Ectodermal cell (in vitro differentiated cells): Measurements from ENCODE around the gene NRIP3.
A peak's percentile ranks its signal among the peaks of the same experiment; 100 is the strongest.
"Not testable (repeated sequence)": the region's sequence is repeated elsewhere in the genome, so short reads cannot be mapped to it uniquely, and the experiment has no call there.

ENCODE experiments used
- H3K27ac ChIP-seq: 2 replicates; pipeline ENCODE4 v1.7.0; 2013; ENCODE audit warnings: mild to moderate bottlenecking, low read depth, low read length; ENCODE audit not compliant: insufficient read depth, poor library complexity, severe bottlenecking
- H3K27me3 ChIP-seq: 2 replicates; pipeline ENCODE4 v1.7.0; 2013; ENCODE audit warnings: mild to moderate bottlenecking, low read length; ENCODE audit not compliant: insufficient read depth, control insufficient read depth, poor library complexity, severe bottlenecking
- H3K36me3 ChIP-seq: one replicate; pipeline ENCODE4 v1.7.0; 2013; ENCODE audit warnings: low read length; ENCODE audit not compliant: control insufficient read depth, insufficient read depth
- H3K4me1 ChIP-seq: one replicate; pipeline ENCODE4 v1.7.0; 2013; ENCODE audit warnings: low read length; ENCODE audit not compliant: control insufficient read depth, insufficient read depth
- H3K4me3 ChIP-seq: 2 replicates; pipeline ENCODE4 v1.7.0; 2013; ENCODE audit warnings: low read depth, low read length, control low read depth; ENCODE audit not compliant: insufficient read depth
- H3K9me3 ChIP-seq: 2 replicates; pipeline ENCODE4 v1.7.0; 2013; ENCODE audit warnings: mild to moderate bottlenecking, low read length, moderate library complexity; ENCODE audit not compliant: control insufficient read depth
- WGBS, 2 experiments: methylation state at CpG; one replicate each; pipeline ENCODE4 v1.1.7; 2013; ENCODE audit warnings: missing lambda C conversion rate in 2 of 2; 5-methylcytosine and 5-hydroxymethylcytosine counted together

Gene NRIP3

GRCh38 chr11:9017773-9018172 is 14.0 kb upstream of the NRIP3 start:
- 89 to 94% methylated on average over 5 of the region's 5 CpGs for WGBS, 2 experiments
- no peak overlapping the region for H3K27ac ChIP-seq

GRCh38 chr11:9016916-9017642 is 13.3 kb upstream of the NRIP3 start:
- Histone ChIP-seq H3K36me3 (no peaks in the 10 kb centered on the region), H3K4me3 (no peak overlapping the region), H3K9me3 (no peaks in the 10 kb centered on the region), H3K27ac (no peak overlapping the region), H3K4me1 (peaks cover 9% of the 10 kb centered on the region), H3K27me3 (no peaks in the 10 kb centered on the region)
- WGBS, 2 experiments, result 86 to 90% methylated on average over 6 of the region's 6 CpGs

More at GRCh38 chr11:9017773-9018172, 14.0 kb upstream of the NRIP3 start:
- H3K36me3 ChIP-seq, result no peaks in the 10 kb centered on the region
- peaks cover 9% of the 10 kb centered on the region for H3K4me1 ChIP-seq
- no peak overlapping the region for H3K4me3 ChIP-seq
- H3K9me3 ChIP-seq, result no peaks in the 10 kb centered on the region
- H3K27me3 ChIP-seq, result no peaks in the 10 kb centered on the region

DNA sequence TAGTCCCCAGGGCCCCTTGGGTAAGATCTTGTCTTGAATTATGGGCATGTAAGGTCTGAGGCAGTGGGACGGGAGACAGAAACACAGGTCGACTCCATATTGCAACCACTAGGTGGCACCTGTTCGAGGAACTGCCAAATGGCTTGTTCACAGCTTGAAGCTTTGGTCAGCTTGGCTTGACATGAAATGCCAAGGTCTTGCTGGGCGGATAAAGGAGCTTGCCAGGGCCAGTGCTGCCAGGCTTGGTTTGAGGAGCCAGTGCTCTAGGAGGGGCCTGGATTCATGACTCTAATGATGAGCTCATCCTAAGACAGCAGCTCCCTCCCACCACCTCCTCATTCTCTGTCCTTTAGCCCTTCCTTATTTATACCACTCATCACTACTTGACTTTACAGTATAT is 11.9 kb upstream of the NRIP3 start:
- 20 to 22% methylated on average over 4 of the region's 4 CpGs for WGBS, 2 experiments
- Histone ChIP-seq H3K4me1 (peaks cover 9% of the 10 kb centered on the region), H3K36me3 (no peaks in the 10 kb centered on the region), H3K27me3 (no peaks in the 10 kb centered on the region), H3K9me3 (no peaks in the 10 kb centered on the region), H3K27ac (no peak overlapping the region), H3K4me3 (no peak overlapping the region)

- no peaks in the 10 kb centered on the region for H3K27me3 ChIP-seq
- H3K36me3 ChIP-seq, result no peaks in the 10 kb centered on the region
- H3K4me3 ChIP-seq, result no peak overlapping the region
- no peaks in the 10 kb centered on the region for H3K9me3 ChIP-seq
- H3K4me1 ChIP-seq, result peaks cover 9% of the 10 kb centered on the region
- no peak overlapping the region for H3K27ac ChIP-seq
- WGBS, 2 experiments, result 95 to 97% methylated on average over 3 of the region's 3 CpGs
Observed at GRCh38 chr11:9014826-9015225, 11.0 kb upstream of the NRIP3 start.

- 87 to 95% methylated on average over 4 of the region's 4 CpGs for WGBS, 2 experiments
- peaks cover 9% of the 10 kb centered on the region for H3K4me1 ChIP-seq
Observed at GRCh38 chr11:9013373-9013772, 9.6 kb upstream of the NRIP3 start.

GRCh38 chr11:9009538-9009937 is 5.7 kb upstream of the NRIP3 start:
- not testable (repeated sequence) for H3K36me3 ChIP-seq, H3K9me3 ChIP-seq, H3K27ac ChIP-seq, H3K4me1 ChIP-seq, H3K4me3 ChIP-seq
- H3K27me3 ChIP-seq, result peaks cover 30% of the 10 kb centered on the region
- WGBS, 2 experiments, result 92% methylated on average over 1 of the region's 1 CpG; no CpG with 5 or more reads in 1 of the 2 experiments

More at GRCh38 chr11:9013373-9013772, 9.6 kb upstream of the NRIP3 start:
- Histone ChIP-seq H3K27me3 (no peaks in the 10 kb centered on the region), H3K4me3 (no peak overlapping the region), H3K36me3 (no peaks in the 10 kb centered on the region), H3K9me3 (no peaks in the 10 kb centered on the region), H3K27ac (no peak overlapping the region)

- Histone ChIP-seq H3K4me3 (no peak overlapping the region), H3K36me3 (no peaks in the 10 kb centered on the region), H3K27ac (no peak overlapping the region), H3K9me3 (no peaks in the 10 kb centered on the region), H3K4me1 (no peaks in the 10 kb centered on the region), H3K27me3 (peaks cover 39% of the 10 kb centered on the region)
- WGBS, 2 experiments, result 79% methylated on average over 1 of the region's 1 CpG
Observed at GRCh38 chr11:9008661-9009060, 4.9 kb upstream of the NRIP3 start.

GRCh38 chr11:9008011-9008550 is 4.3 kb upstream of the NRIP3 start:
- 85 to 89% methylated on average over 3 of the region's 3 CpGs for WGBS, 2 experiments
- Histone ChIP-seq H3K4me3 (no peak overlapping the region), H3K9me3 (no peaks in the 10 kb centered on the region), H3K36me3 (no peaks in the 10 kb centered on the region), H3K27me3 (peaks cover 45% of the 10 kb centered on the region), H3K4me1 (peaks cover under 1% of the 10 kb centered on the region), H3K27ac (no peak overlapping the region)

DNA sequence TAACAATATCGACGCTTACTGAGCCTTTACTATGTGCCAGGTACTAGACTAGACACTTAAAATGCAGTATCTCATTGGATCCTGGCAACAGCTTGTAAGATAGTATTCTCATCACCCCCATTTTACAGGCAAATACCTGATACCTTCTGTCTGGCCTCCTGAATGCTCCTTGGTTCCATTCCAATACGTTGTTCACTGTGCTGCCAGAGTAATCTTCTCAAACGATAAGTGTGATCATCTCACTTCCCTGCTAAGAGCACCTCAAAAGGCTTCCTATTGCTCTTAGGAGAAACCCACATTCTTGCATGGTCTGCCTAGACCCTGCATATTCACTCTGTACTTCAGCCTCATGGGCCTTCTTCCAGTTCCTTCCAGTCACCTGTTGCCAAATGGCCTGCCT is 1.3 kb upstream of the NRIP3 start:
- H3K4me1 ChIP-seq, result peaks cover 6% of the 10 kb centered on the region
- H3K27ac ChIP-seq, result no peak overlapping the region
- no peaks in the 10 kb centered on the region for H3K36me3 ChIP-seq
- H3K4me3 ChIP-seq, result no peak overlapping the region
- WGBS, 2 experiments, result 85 to 87% methylated on average over 4 of the region's 4 CpGs
- H3K9me3 ChIP-seq, result no peaks in the 10 kb centered on the region
- peaks cover 72% of the 10 kb centered on the region for H3K27me3 ChIP-seq

DNA sequence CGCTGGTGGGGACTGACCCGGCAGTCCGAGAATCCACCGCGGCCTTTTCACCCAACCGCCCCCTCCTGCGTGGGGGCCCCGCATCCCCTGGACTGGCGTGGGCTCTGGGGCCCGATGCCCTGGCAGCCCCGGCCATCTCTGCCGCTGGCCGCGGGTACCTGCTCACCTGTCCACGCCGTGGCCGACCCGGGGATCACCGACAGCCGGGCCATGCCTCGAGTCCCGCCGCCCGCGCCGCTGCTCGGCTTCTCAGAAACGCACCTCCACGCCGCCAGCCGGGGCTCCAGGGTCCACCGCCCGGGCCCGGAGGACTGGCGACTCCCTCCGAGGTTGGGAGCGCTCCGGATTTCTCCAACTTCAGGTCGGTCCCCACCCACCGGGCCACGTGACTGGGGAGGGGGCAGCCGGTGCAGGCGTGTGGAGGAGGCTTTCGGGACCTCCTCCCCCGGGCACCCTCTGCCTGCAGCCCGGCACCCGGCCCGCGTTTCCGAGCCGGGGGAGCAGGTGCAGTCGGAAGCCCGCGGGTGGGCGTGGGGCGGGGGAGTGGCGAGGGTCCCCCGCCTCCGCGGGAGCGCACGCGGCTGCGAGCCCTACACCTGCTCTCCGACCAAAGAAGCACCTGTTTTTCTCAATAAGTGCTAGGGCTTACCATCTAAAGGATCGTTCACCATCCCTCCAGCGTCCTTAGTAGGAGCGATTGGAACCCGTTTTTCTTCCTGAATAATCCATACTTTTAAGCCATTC is 554 bp upstream of the NRIP3 start:
- Histone ChIP-seq H3K36me3 (no peaks in the 10 kb centered on the region), H3K27ac (no peak overlapping the region), H3K9me3 (no peaks in the 10 kb centered on the region), H3K27me3 (peaks cover 72% of the 10 kb centered on the region), H3K4me3 (peak overlapping the region; percentile 52), H3K4me1 (peaks cover 6% of the 10 kb centered on the region)
- 4% methylated on average over 69 of the region's 69 CpGs for WGBS, 2 experiments
